Body of pancreas (tissue), 4 donors: Measurements from ENCODE around the gene MAN1A2. TPM values are rescaled to one million over a fixed set of nuclear protein-coding genes. Genes with fewer than 3 reads are reported as not detected.

ENCODE experiments used
- ATAC-seq: fragments of 150-250 bp; one replicate; pipeline ENCODE4 v1.9.1; 2016
- DNase-seq, 4 donors: peaks; one replicate each; pipeline ENCODE4 v3.0.0-alpha.2; 2019
- H3K27ac ChIP-seq, 4 donors: fragments of 200-600 bp; sonication (generic); 1 replicate in 3 of 4; 2 replicates in 1 of 4; pipeline versions ENCODE4 v1.5.1 to v1.6.1; 2016 to 2019; ENCODE audit warnings: mild to moderate bottlenecking in 1 of 4, mixed read lengths in 1 of 4, moderate library complexity in 1 of 4
- H3K27me3 ChIP-seq, 2 donors: fragments of 200-600 bp; sonication (generic); one replicate each; pipeline ENCODE4 v1.6.0; 2016; ENCODE audit warnings: mild to moderate bottlenecking in 1 of 2
- H3K36me3 ChIP-seq, 2 donors: fragments of 200-600 bp; sonication (generic); replicated peaks in 1 of 2; 2 replicates each; pipeline ENCODE4 v1.5.1; 2016; ENCODE audit warnings: low read depth in 2 of 2; ENCODE audit not compliant: insufficient read depth in 1 of 2
- H3K4me1 ChIP-seq: fragments of 200-600 bp; sonication (generic); one replicate; pipeline ENCODE4 v1.6.0; 2016
- H3K4me3 ChIP-seq, 2 donors: fragments of 200-600 bp; sonication (generic); 1 replicate in 1 of 2; 2 replicates in 1 of 2; pipeline ENCODE4 v1.5.1; 2016 to 2019
- H3K9me3 ChIP-seq, 3 donors: fragments of 200-600 bp; sonication (generic); 1 replicate in 2 of 3; 2 replicates in 1 of 3; pipeline ENCODE4 v1.5.1; 2016
- CTCF ChIP-seq, 7 experiments: fragments of 450-650 bp in 4 of 7; fragments of 200-600 bp in 3 of 7; sonication (generic) in 3 of 7; IDR thresholded peaks; one replicate each; pipeline ENCODE4 v1.5.1; 2016 to 2019; ENCODE audit warnings: antibody characterized with exemption in 7 of 7
- POLR2A ChIP-seq, 3 donors: fragments of 450-650 bp; IDR thresholded peaks; one replicate each; pipeline ENCODE4 v1.6.1; 2016; ENCODE audit warnings: antibody characterized with exemption in 3 of 3, mild to moderate bottlenecking in 2 of 3
- WGBS, 2 donors: methylation state at CpG; one replicate each; pipeline ENCODE4 v1.1.5; 2017; 5-methylcytosine and 5-hydroxymethylcytosine counted together
- intact Hi-C: fragments of 100-400 bp; cut with DNase I; formaldehyde crosslinking; loops from one replicate; pipeline ENCODE4 v1.15.1; 2023
- total RNA-seq, 2 donors: library from RNA; depleted of rRNA; stranded (reverse); fragments of >200 nt; gene quantifications; one replicate each; pipeline ENCODE4 v1.1.0, GENCODE V29; 2016

MAN1A2 gene
- total RNA-seq, 2 donors from 2014 or later = 37.9 to 54.4 TPM

GRCh38 chr1:117371441-117372151 lies 4.3 kb downstream of the MAN1A2 start:
- Histone ChIP-seq H3K9me3 (no peaks in the 10 kb centered on the region), H3K36me3 (no peaks in the 10 kb centered on the region), H3K4me3 (no peak overlapping the region), H3K4me1 (peaks cover 35% of the 10 kb centered on the region), H3K27me3 (no peaks in the 10 kb centered on the region), H3K27ac (peak overlapping the region in 3 of 4 donors; percentile 21 to 99 (median 26))
- ATAC-seq (no peak), DNase-seq (peak in 3 of 4 donors; percentile 27 to 70 (median 44))
- WGBS, 2 donors = 12 to 20% methylated on average over 4 of the region's 4 CpGs
- intact Hi-C loops = no loop called here
- TF ChIP-seq POLR2A (IDR thresholded peaks at IDR 0.05) (no peak), CTCF (IDR thresholded peaks at IDR 0.05) (no peak)

GRCh38 chr1:117372863-117373412 lies 5.7 kb downstream of the MAN1A2 start:
- Histone ChIP-seq H3K27me3 (no peaks in the 10 kb centered on the region), H3K27ac (peak overlapping the region in 1 of 4 donors; percentile 99), H3K36me3 (no peaks in the 10 kb centered on the region), H3K9me3 (no peaks in the 10 kb centered on the region), H3K4me1 (peaks cover 40% of the 10 kb centered on the region), H3K4me3 (no peak overlapping the region)
- no peak for TF ChIP-seq POLR2A (IDR thresholded peaks at IDR 0.05)
- TF ChIP-seq CTCF (IDR thresholded peaks at IDR 0.05) = no peak
- intact Hi-C loops = no loop called here
- ATAC-seq = no peak
- no peak for DNase-seq
- WGBS, 2 donors = 86 to 87% methylated on average over 5 of the region's 5 CpGs

- WGBS, 2 donors = 27 to 41% methylated on average over 4 of the region's 4 CpGs
- Histone ChIP-seq H3K4me3 (no peak overlapping the region), H3K9me3 (no peaks in the 10 kb centered on the region), H3K4me1 (peaks cover 43% of the 10 kb centered on the region), H3K27ac (peak overlapping the region; percentile 9 to 72 (median 30)), H3K27me3 (no peaks in the 10 kb centered on the region), H3K36me3 (no peaks in the 10 kb centered on the region)
- TF ChIP-seq CTCF (IDR thresholded peaks at IDR 0.05) (no peak), POLR2A (IDR thresholded peaks at IDR 0.05) (no peak)
- intact Hi-C loops = no loop called here
- ATAC-seq (no peak), DNase-seq (no peak)
Measured at GRCh38 chr1:117373932-117374331, 6.7 kb downstream of the MAN1A2 start.

GRCh38 chr1:117375327-117375726 lies 8.1 kb downstream of the MAN1A2 start:
- ATAC-seq (peak; percentile 63), DNase-seq (no peak)
- intact Hi-C loops = no loop called here
- Histone ChIP-seq H3K9me3 (no peaks in the 10 kb centered on the region), H3K4me1 (peaks cover 51% of the 10 kb centered on the region), H3K27ac (peak overlapping the region in 3 of 4 donors; percentile 9 to 72 (median 53)), H3K36me3 (no peaks in the 10 kb centered on the region), H3K27me3 (no peaks in the 10 kb centered on the region), H3K4me3 (no peak overlapping the region)
- no peak for TF ChIP-seq POLR2A (IDR thresholded peaks at IDR 0.05)
- TF ChIP-seq CTCF (IDR thresholded peaks at IDR 0.05) = no peak
- WGBS, 2 donors = 31 to 56% methylated on average over 1 of the region's 1 CpG
